Ectodermal cell (in vitro differentiated cells): ENCODE results near the gene CCDC78.
A peak's percentile ranks its signal among the peaks of the same experiment; 100 is the strongest.

Source experiments
- H3K27ac ChIP-seq: 2 replicates; pipeline ENCODE4 v1.7.0; 2013; ENCODE audit warnings: mild to moderate bottlenecking, low read depth, low read length; ENCODE audit not compliant: insufficient read depth, poor library complexity, severe bottlenecking
- H3K27me3 ChIP-seq: 2 replicates; pipeline ENCODE4 v1.7.0; 2013; ENCODE audit warnings: mild to moderate bottlenecking, low read length; ENCODE audit not compliant: insufficient read depth, control insufficient read depth, poor library complexity, severe bottlenecking
- H3K36me3 ChIP-seq: one replicate; pipeline ENCODE4 v1.7.0; 2013; ENCODE audit warnings: low read length; ENCODE audit not compliant: control insufficient read depth, insufficient read depth
- H3K4me1 ChIP-seq: one replicate; pipeline ENCODE4 v1.7.0; 2013; ENCODE audit warnings: low read length; ENCODE audit not compliant: control insufficient read depth, insufficient read depth
- H3K4me3 ChIP-seq: 2 replicates; pipeline ENCODE4 v1.7.0; 2013; ENCODE audit warnings: low read depth, low read length, control low read depth; ENCODE audit not compliant: insufficient read depth
- H3K9me3 ChIP-seq: 2 replicates; pipeline ENCODE4 v1.7.0; 2013; ENCODE audit warnings: mild to moderate bottlenecking, low read length, moderate library complexity; ENCODE audit not compliant: control insufficient read depth
- WGBS, 2 experiments: methylation state at CpG; one replicate each; pipeline ENCODE4 v1.1.7; 2013; ENCODE audit warnings: missing lambda C conversion rate in 2 of 2; 5-methylcytosine and 5-hydroxymethylcytosine counted together

CCDC78 gene

DNA sequence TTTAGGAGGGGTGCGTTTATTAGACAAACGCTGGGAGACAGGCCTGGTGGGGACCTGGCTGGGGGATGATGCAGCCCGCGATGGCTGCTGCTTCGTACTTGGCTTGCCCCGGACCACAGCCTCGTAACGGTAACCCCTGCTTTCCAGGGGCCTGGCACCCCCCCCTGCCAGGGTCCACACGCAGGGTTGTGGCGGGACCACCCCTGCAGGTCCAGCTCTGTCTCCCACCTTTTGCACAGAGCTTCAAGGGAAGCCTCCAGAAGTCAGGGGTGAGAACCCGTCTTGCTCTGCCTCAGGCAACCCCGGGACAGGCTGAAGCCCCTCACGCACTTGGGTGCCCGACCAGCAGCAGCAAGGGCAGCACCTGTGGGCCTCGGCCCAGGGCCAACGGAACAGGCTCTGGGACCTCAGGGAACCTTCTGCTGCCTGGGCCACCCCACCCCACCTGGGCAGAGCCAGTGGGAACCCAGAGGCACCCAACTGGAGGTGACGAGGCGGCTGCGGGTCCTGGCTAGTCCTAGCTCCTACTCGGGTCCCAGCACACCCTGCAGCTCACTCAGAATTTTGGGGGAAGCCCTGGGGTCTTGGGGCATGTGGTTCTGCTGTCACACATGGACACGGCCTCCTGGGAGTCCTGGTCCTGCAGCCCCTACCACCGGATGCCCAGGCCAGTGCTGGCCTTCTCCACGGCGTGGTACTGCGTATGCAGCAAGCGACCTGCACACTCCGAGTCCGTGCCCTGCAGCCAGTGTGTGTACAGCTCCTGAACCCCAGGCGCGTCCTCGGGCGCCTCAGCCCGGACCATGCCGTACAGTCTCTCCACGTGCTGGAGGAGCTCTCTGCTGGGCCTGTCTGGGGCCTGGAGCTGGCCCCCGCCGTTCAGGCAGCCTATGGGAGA lies 3.8 kb upstream of the CCDC78 start:
- Histone ChIP-seq H3K4me1 (peaks cover 11% of the 10 kb centered on the region), H3K27ac (no peak overlapping the region), H3K9me3 (no peaks in the 10 kb centered on the region), H3K27me3 (peaks cover 35% of the 10 kb centered on the region), H3K4me3 (no peak overlapping the region), H3K36me3 (no peaks in the 10 kb centered on the region)
- 94 to 95% methylated on average over 37 of the region's 37 CpGs for WGBS, 2 experiments

DNA sequence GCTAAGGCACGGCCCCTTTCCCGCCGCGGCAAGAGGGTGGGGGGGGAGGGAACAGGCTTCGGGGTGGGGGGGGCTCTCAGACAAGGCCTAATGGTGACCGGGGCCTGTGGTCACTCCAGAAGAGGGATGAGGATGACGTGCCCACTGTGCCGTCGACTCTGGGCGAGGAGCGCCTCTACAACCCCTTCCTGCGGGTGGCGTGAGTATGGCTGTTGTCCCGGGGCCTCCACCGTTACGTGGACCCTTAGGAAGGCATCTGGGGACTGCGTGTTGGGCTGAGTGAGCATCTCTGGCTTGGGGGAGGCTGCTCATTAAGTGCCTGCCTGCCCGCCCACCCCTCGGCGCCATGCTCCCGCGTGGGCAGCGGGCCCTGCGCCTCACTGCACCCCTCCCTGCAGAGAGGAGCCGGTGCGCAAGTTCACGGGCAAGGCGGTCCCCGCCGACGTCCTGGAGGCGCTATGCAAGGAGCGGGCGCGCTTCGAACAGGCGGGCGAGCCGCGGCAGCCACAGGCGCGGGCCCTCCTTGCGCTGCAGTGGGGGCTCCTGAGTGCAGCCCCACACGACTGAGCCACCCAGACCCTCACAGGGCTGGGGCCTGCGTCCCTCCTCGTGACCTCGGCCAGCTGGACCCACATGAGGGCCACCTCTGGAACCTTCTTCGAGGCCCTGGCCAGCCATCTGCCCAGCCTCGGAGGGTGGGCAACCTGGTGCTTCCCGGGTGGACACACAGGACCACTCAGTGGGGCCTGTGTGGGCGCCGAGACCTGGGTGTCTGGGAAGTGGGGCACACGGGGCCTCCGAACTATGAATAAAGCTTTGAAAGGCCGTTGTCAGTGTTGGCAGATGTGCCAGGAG lies 2.9 kb upstream of the CCDC78 start:
- 75 to 76% methylated on average over 55 of the region's 55 CpGs for WGBS, 2 experiments
- Histone ChIP-seq H3K27ac (no peak overlapping the region), H3K9me3 (no peaks in the 10 kb centered on the region), H3K4me1 (peaks cover 11% of the 10 kb centered on the region), H3K27me3 (peaks cover 35% of the 10 kb centered on the region), H3K36me3 (no peaks in the 10 kb centered on the region), H3K4me3 (peak overlapping the region; percentile 31)

DNA sequence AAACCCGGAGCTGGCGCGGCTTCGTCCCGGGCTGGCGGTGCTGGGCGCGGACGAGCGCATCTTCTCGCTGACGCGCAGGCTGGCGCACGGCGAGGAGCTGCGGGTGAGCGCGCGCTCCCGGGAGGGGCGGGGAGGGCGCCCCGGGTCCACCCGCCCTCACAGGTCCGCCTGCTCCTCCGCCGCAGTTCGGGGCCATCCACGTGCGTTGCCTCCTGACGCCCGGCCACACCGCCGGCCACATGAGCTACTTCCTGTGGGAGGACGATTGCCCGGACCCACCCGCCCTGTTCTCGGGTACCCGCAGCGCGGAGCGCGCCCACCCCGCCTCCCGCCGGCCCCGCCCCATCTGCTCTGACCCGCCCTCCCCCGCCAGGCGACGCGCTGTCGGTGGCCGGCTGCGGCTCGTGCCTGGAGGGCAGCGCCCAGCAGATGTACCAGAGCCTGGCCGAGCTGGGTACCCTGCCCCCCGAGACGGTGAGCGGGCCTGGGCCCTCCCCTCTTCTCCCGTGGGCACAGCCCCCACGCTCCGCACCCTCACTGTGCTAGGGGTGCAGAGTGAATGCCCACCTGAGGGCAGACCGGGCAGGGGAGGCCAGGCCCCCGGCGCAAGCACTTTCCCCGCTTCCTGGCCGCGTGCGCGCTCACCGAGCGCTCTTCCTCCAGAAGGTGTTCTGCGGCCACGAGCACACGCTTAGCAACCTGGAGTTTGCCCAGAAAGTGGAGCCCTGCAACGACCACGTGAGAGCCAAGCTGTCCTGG lies 2.1 kb upstream of the CCDC78 start:
- H3K36me3 ChIP-seq, result no peaks in the 10 kb centered on the region
- H3K4me3 ChIP-seq, result peak overlapping the region; percentile 31
- H3K9me3 ChIP-seq, result no peaks in the 10 kb centered on the region
- H3K27me3 ChIP-seq, result peaks cover 35% of the 10 kb centered on the region
- H3K4me1 ChIP-seq, result peaks cover 11% of the 10 kb centered on the region
- H3K27ac ChIP-seq, result no peak overlapping the region
- 2% methylated on average over 80 of the region's 80 CpGs for WGBS, 2 experiments

- H3K36me3 ChIP-seq, result no peaks in the 10 kb centered on the region
- H3K9me3 ChIP-seq, result no peaks in the 10 kb centered on the region
- H3K4me1 ChIP-seq, result peaks cover 11% of the 10 kb centered on the region
- peaks cover 35% of the 10 kb centered on the region for H3K27me3 ChIP-seq
- no peak overlapping the region for H3K27ac ChIP-seq
- H3K4me3 ChIP-seq, result peak overlapping the region; percentile 49
- 3% methylated on average over 61 of the region's 61 CpGs for WGBS, 2 experiments
Observed at GRCh38 chr16:727291-727977, 1.2 kb upstream of the CCDC78 start.

- Histone ChIP-seq H3K9me3 (no peaks in the 10 kb centered on the region), H3K4me3 (no peak overlapping the region), H3K27ac (no peak overlapping the region), H3K36me3 (no peaks in the 10 kb centered on the region), H3K4me1 (peaks cover 14% of the 10 kb centered on the region), H3K27me3 (peaks cover 35% of the 10 kb centered on the region)
- 39 to 40% methylated on average over 9 of the region's 9 CpGs for WGBS, 2 experiments
Observed at GRCh38 chr16:726188-726437, 130 bp downstream of the CCDC78 start.

DNA sequence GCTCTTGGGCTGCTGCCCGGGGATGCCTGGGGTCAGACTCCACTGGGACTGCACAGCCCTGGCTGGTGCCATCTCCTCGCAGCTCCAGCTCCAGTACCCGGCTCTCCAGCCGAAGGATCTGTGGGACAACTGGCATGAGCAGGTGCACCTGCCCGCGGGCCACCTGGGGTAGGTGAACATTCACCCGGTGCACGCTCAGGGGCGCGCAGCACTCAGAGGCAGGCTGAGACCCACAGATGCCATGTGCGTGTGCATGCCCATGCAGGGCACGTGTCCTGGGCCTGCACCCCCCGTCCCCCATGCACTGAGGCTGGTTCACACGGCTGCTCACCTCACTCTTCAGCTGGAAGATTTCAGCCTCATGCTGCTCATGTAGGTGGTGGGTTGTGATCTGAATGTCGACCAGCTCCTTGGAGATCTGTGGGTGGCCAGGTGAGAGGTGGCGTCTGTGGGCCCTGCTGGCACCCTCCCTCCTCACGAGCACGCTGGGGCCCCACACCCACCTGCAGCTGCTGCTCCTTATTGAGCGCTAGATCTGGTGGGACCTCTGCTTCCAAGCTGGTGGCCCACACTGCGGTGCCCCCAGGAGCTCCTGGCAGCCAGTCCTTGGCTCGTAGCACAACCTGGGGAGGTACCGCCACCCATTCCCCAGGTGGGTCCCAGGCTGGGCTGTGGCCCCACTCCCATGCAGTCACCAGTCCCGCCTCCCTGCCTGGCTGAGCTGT lies 618 bp downstream of the CCDC78 start:
- Histone ChIP-seq H3K4me1 (peaks cover 14% of the 10 kb centered on the region), H3K27ac (no peak overlapping the region), H3K36me3 (no peaks in the 10 kb centered on the region), H3K9me3 (no peaks in the 10 kb centered on the region), H3K27me3 (peaks cover 35% of the 10 kb centered on the region), H3K4me3 (no peak overlapping the region)
- WGBS, 2 experiments, result 86% methylated on average over 23 of the region's 23 CpGs

DNA sequence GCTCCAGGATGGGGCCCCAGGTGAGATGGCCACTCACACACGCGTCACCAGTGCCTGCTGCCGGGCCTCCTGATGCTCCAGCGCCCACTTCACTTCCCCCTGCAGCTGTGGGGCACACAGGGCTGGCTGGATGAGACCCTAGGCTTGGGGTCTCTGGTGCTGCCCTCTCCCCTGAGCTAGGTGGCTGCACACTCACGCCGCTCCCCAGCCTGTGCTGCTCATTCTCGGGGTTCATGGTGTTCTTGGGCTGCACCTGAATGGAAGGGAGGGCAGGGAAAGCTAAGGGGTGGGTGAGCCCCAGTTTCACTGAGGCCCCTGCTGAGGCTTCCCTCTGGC lies 1.2 kb downstream of the CCDC78 start:
- Histone ChIP-seq H3K27ac (no peak overlapping the region), H3K36me3 (no peaks in the 10 kb centered on the region), H3K9me3 (no peaks in the 10 kb centered on the region), H3K4me1 (peaks cover 18% of the 10 kb centered on the region), H3K4me3 (no peak overlapping the region), H3K27me3 (peaks cover 35% of the 10 kb centered on the region)
- WGBS, 2 experiments, result 91 to 93% methylated on average over 7 of the region's 7 CpGs

DNA sequence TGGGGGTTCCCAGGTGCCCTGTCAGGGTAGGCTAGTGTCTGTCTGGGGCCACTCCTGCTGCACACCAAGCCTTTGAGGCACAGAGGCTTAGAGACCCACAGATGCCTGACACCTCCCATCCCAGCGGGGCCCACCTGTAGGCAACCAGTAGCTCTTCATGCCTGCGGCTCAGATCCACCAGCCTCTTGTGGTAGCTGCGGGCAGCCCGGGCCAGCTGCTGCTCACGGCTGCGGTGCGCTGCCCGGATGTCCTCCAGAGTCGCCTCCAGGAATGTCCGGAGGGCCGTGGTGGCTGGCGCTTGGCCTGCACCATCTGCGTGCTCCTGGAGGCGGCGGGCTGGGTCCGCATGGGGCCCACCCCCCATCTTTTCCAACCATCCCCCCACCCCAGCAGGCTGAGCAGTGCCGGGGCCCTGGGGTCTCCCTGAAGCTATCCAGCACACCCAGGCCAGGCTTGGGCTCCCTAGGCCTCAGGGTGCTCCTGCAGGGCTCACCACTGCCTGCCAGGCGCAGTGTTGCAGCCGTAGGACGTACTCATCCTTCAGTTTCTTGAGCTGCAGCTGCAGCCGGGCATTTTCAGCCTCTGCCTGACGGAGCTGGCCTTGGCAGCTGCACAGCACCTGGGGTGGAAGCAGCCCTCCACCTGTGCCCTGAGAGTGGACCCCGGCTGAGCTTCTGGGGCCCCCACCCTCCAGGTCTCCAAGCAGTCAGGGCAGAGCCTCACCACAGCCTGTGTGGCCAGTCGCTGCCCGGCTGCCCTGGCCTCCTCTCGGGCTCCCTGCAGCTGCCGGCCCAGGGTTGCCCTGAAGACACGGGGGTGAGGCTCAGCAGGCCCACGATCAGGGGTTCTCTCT lies 1.8 kb downstream of the CCDC78 start:
- peaks cover 24% of the 10 kb centered on the region for H3K4me1 ChIP-seq
- H3K4me3 ChIP-seq, result no peak overlapping the region
- H3K27ac ChIP-seq, result no peak overlapping the region
- peaks cover 35% of the 10 kb centered on the region for H3K27me3 ChIP-seq
- 86 to 87% methylated on average over 29 of the region's 29 CpGs for WGBS, 2 experiments
- H3K36me3 ChIP-seq, result no peaks in the 10 kb centered on the region
- no peaks in the 10 kb centered on the region for H3K9me3 ChIP-seq

GRCh38 chr16:723695-724094 lies 2.5 kb downstream of the CCDC78 start:
- WGBS, 2 experiments, result 94% methylated on average over 9 of the region's 9 CpGs
- Histone ChIP-seq H3K4me3 (no peak overlapping the region), H3K4me1 (peaks cover 30% of the 10 kb centered on the region), H3K36me3 (no peaks in the 10 kb centered on the region), H3K9me3 (no peaks in the 10 kb centered on the region), H3K27ac (no peak overlapping the region), H3K27me3 (peaks cover 32% of the 10 kb centered on the region)
